HepG2 (cell line): ENCODE data around the gene EIF6. TPM values are rescaled to one million over a fixed set of nuclear protein-coding genes. Genes with fewer than 3 reads are reported as not detected.
A peak's percentile ranks its signal among the peaks of the same experiment; 100 is the strongest.

ENCODE experiments used
- ATAC-seq: fragments of 200-7000 bp; cut with Tn5 transposase; 3 replicates; pipeline ENCODE4 v1.9.1; 2020; ENCODE audit warnings: mild to moderate bottlenecking, moderate library complexity
- BruUV-seq: library from RNA; stranded (reverse); fragments of 400-500 nt; replicated peaks from 2 replicates; lab custom pipeline; 2021; lab: Mats Ljungman, UMichigan
- CTCF ChIA-PET: fragments of 300-600 bp; formaldehyde crosslinking; extraction: SDS; loops from one replicate; lab custom pipeline; 2021; ENCODE audit warnings: low total read pairs, inconsistent platforms, low intra/inter-chr PET ratio; lab: Yijun Ruan, JAX
- POLR2A ChIA-PET: fragments of 350-600 bp; sonication (Branson Sonifier 250); formaldehyde crosslinking; loops from one replicate; lab custom pipeline; 2020; ENCODE audit warnings: antibody characterized with exemption, inconsistent platforms; lab: Yijun Ruan, JAX
- DNase-seq: peaks from one replicate; pipeline ENCODE4 v3.0.0-alpha.2; 2015; ENCODE audit warnings: low spot score
- FAIRE-seq: peaks from 3 replicates; lab custom pipeline; 2011; peaks lifted over from hg19 to GRCh38; lab: Jason Lieb, UNC
- H2AFZ ChIP-seq: one replicate; pipeline ENCODE4 v1.6.1; 2011; ENCODE audit warnings: low read length, inconsistent platforms
- H3K27ac ChIP-seq: fragments of 300-600 bp; 3 replicates; pipeline ENCODE4 v1.8.0; 2011; ENCODE audit warnings: mixed run types, mild to moderate bottlenecking, mixed read lengths, low read length, inconsistent platforms; ENCODE audit not compliant: insufficient read depth; ENCODE audit errors: extremely low read length
- H3K27me3 ChIP-seq, 2 experiments: fragments of 200-600 bp in 1 of 2; 2 replicates in 1 of 2; 3 replicates in 1 of 2; pipeline versions ENCODE4 v1.6.0 to v1.8.0; 2011; ENCODE audit warnings: low read length in 2 of 2, mild to moderate bottlenecking in 2 of 2, moderate library complexity in 2 of 2, inconsistent platforms in 1 of 2; ENCODE audit not compliant: insufficient read depth in 2 of 2, control insufficient read depth in 1 of 2
- H3K36me3 ChIP-seq, 2 experiments: fragments of 200-600 bp in 1 of 2; replicated peaks in 1 of 2; 2 replicates in 1 of 2; 3 replicates in 1 of 2; pipeline versions ENCODE4 v1.5.1 to v1.8.0; 2011; ENCODE audit warnings: low read length in 2 of 2, inconsistent platforms in 1 of 2; ENCODE audit not compliant: insufficient read depth in 2 of 2, control insufficient read depth in 1 of 2
- H3K4me1 ChIP-seq: 2 replicates; pipeline ENCODE4 v1.5.1; 2012; ENCODE audit warnings: low read length, inconsistent platforms; ENCODE audit not compliant: insufficient read depth
- H3K4me2 ChIP-seq: 2 replicates; pipeline ENCODE4 v1.6.0; 2011; ENCODE audit warnings: low read depth, low read length, inconsistent platforms
- H3K4me3 ChIP-seq, 3 experiments: fragments of 200-600 bp in 1 of 3; sonication (generic), shearing (Covaris generic) in 1 of 3; replicated peaks in 1 of 3; 2 replicates each; pipeline ENCODE4 v1.5.1; 2011 to 2016; ENCODE audit warnings: low read length in 3 of 3, inconsistent platforms in 2 of 3, low read depth in 2 of 3, mild to moderate bottlenecking in 2 of 3, control low read depth in 1 of 3, mixed read lengths in 1 of 3; ENCODE audit not compliant: insufficient read depth in 1 of 3
- H3K79me2 ChIP-seq: one replicate; pipeline ENCODE4 v1.6.1; 2011; ENCODE audit warnings: low read length, inconsistent platforms; ENCODE audit not compliant: insufficient read depth
- H3K9ac ChIP-seq: 2 replicates; pipeline ENCODE4 v1.6.0; 2011; ENCODE audit warnings: mild to moderate bottlenecking, low read depth, low read length, inconsistent platforms; ENCODE audit not compliant: insufficient read depth
- H3K9me3 ChIP-seq: 2 replicates; pipeline ENCODE4 v1.5.1; 2012; ENCODE audit warnings: mild to moderate bottlenecking, low read length
- H4K20me1 ChIP-seq: 2 replicates; pipeline ENCODE4 v1.6.0; 2011; ENCODE audit warnings: inconsistent platforms, mild to moderate bottlenecking, low read length, moderate library complexity; ENCODE audit not compliant: insufficient read depth
- ARNT2 ChIP-seq: sonication (generic); formaldehyde crosslinking; IDR thresholded peaks from 2 replicates; pipeline ENCODE4 v1.8.0; 2022; ENCODE audit warnings: mild to moderate bottlenecking, low read depth, missing genetic modification reagents, moderate library complexity
- ATF7 ChIP-seq, 2 experiments: fragments of 450-650 bp in 1 of 2; sonication (generic) in 1 of 2; formaldehyde crosslinking in 1 of 2; IDR thresholded peaks; 2 replicates each; pipeline versions ENCODE4 v1.4.0 to v1.6.1; 2016 to 2020; ENCODE audit warnings: antibody characterized with exemption in 1 of 2, mild to moderate bottlenecking in 1 of 2, missing genetic modification reagents in 1 of 2
- CREB1 ChIP-seq, 2 experiments: fragments of 450-650 bp in 1 of 2; IDR thresholded peaks; 2 replicates each; pipeline ENCODE4 v1.6.1; 2016 to 2017; ENCODE audit warnings: control low read depth in 1 of 2, mild to moderate bottlenecking in 1 of 2, missing compliant biosample characterization in 1 of 2, missing genetic modification characterization in 1 of 2
- ELF4 ChIP-seq: sonication (generic); formaldehyde crosslinking; IDR thresholded peaks from 2 replicates; pipeline ENCODE4 v1.5.0; 2020; ENCODE audit warnings: missing genetic modification reagents, mild to moderate bottlenecking, moderate library complexity, borderline replicate concordance
- FOXK2 ChIP-seq: fragments of 450-650 bp; IDR thresholded peaks from 2 replicates; pipeline ENCODE4 v1.6.1; 2016
- HNRNPK ChIP-seq: fragments of 200-400 bp; formaldehyde crosslinking; IDR thresholded peaks from 2 replicates; pipeline ENCODE4 v1.6.1; 2018; ENCODE audit warnings: low read length, low read depth, moderate library complexity, mild to moderate bottlenecking; ENCODE audit not compliant: poor library complexity, severe bottlenecking
- HNRNPUL1 ChIP-seq: fragments of 200-400 bp; formaldehyde crosslinking; IDR thresholded peaks from 2 replicates; pipeline ENCODE4 v1.6.1; 2017; ENCODE audit warnings: low read depth, mild to moderate bottlenecking, low read length, moderate library complexity
- JARID2 ChIP-seq: sonication (generic); formaldehyde crosslinking; IDR thresholded peaks from 2 replicates; pipeline ENCODE4 v1.8.1; 2023; ENCODE audit warnings: missing genetic modification reagents, inconsistent platforms; ENCODE audit not compliant: insufficient replicate concordance
- MLLT10 ChIP-seq: sonication (generic); formaldehyde crosslinking; IDR thresholded peaks from 2 replicates; pipeline ENCODE4 v1.4.0; 2020; ENCODE audit warnings: missing genetic modification reagents
- NFATC3 ChIP-seq: sonication (generic); formaldehyde crosslinking; IDR thresholded peaks from 2 replicates; pipeline ENCODE4 v1.5.1; 2020; ENCODE audit warnings: mild to moderate bottlenecking, missing genetic modification reagents
- ONECUT2 ChIP-seq: sonication (generic); formaldehyde crosslinking; IDR thresholded peaks from 2 replicates; pipeline ENCODE4 v1.4.0; 2020; ENCODE audit warnings: missing genetic modification reagents
- POLR2A ChIP-seq, 2 experiments: IDR thresholded peaks; 2 replicates each; pipeline ENCODE4 v1.6.1; 2011; ENCODE audit warnings: low read depth in 2 of 2, low read length in 2 of 2, mild to moderate bottlenecking in 1 of 2, moderate library complexity in 1 of 2; ENCODE audit not compliant: insufficient read depth in 1 of 2
- STAT6 ChIP-seq: sonication (generic); formaldehyde crosslinking; IDR thresholded peaks from 2 replicates; pipeline ENCODE4 v1.4.0; 2020; ENCODE audit warnings: missing genetic modification reagents, mild to moderate bottlenecking, borderline replicate concordance
- TCF7L2 ChIP-seq: IDR thresholded peaks from 2 replicates; pipeline ENCODE4 v1.6.1; 2011; ENCODE audit warnings: mild to moderate bottlenecking, low read depth, low read length, moderate library complexity
- ZBTB44 ChIP-seq: sonication (generic); formaldehyde crosslinking; IDR thresholded peaks from 2 replicates; pipeline ENCODE4 v1.4.0; 2020; ENCODE audit warnings: missing genetic modification reagents
- ZNF143 ChIP-seq: sonication (generic); formaldehyde crosslinking; IDR thresholded peaks from 2 replicates; pipeline ENCODE4 v1.4.0; 2020; ENCODE audit warnings: missing genetic modification reagents
- ZNF446 ChIP-seq: sonication (generic); formaldehyde crosslinking; IDR thresholded peaks from 2 replicates; pipeline ENCODE4 v1.5.0; 2020; ENCODE audit warnings: mild to moderate bottlenecking, missing genetic modification reagents
- ZNF704 ChIP-seq: sonication (generic); formaldehyde crosslinking; IDR thresholded peaks from 2 replicates; pipeline ENCODE4 v1.8.1; 2023; ENCODE audit warnings: mild to moderate bottlenecking, inconsistent platforms, moderate library complexity, missing genetic modification reagents, borderline replicate concordance
- WGBS: methylation state at CpG from one replicate; pipeline ENCODE4 v1.1.6; 2017; ENCODE audit warnings: low lambda C conversion rate; 5-methylcytosine and 5-hydroxymethylcytosine counted together
- in situ Hi-C: cut with HindIII; loops from 2 replicates; pipeline ENCODE4 v1.10.0; 2017; ENCODE audit warnings: low pct_unique_long_range_greater_than_20kb; ENCODE audit not compliant: extremely low pct_ligation_motif_present
- intact Hi-C: fragments of 100-400 bp; cut with micrococcal nuclease; formaldehyde crosslinking; loops from one replicate; pipeline ENCODE4 v1.10.0; 2022; ENCODE audit not compliant: unreplicated experiment
- polyA plus RNA-seq, 8 experiments: library from polyadenylated mRNA; depleted of rRNA in 3 of 8; stranded (reverse) in 7 of 8; unstranded in 1 of 8; fragments of >200 nt; fragmentation: Illumina TruSeq in 4 of 8; extraction: Trizol in 4 of 8; gene quantifications; 2 replicates each; pipeline versions ENCODE4 v1.2.1 to v1.2.3, GENCODE V29; 2011 to 2016; ENCODE audit warnings: low read depth in 4 of 8, missing spikeins in 1 of 8, mixed read lengths in 1 of 8; ENCODE audit not compliant: insufficient read depth in 1 of 8
- total RNA-seq, 5 experiments: library from RNA; depleted of rRNA; stranded (reverse); fragments of >200 nt; fragmentation: Illumina TruSeq; extraction: Trizol; gene quantifications; 2 replicates each; pipeline ENCODE4 v1.2.3, GENCODE V29; 2016; ENCODE audit warnings: low read depth in 1 of 5

Gene EIF6
- total and polyA plus RNA-seq, 2 of the 13 experiments (the other 11 are each of a cell fraction or from before 2014, with no cell fraction given) = 462 to 466 TPM

- peaks cover 4 to 7% of the 10 kb centered on the region in 2 experiments; a peak in 3 of 5 replicates for H3K36me3 ChIP-seq
- no peaks in the 10 kb centered on the region for H3K79me2 ChIP-seq
- ATAC-seq (no peak), FAIRE-seq (no peak), DNase-seq (no peak)
- H3K27ac ChIP-seq = no peak overlapping the region
- no peak overlapping the region for H3K4me2 ChIP-seq
- H3K4me1 ChIP-seq = peaks cover 25% of the 10 kb centered on the region
- 81% methylated on average over 5 of the region's 5 CpGs for WGBS
- no peak overlapping the region for H3K9ac ChIP-seq
- no peaks in the 10 kb centered on the region for H3K9me3 ChIP-seq
- TF ChIP-seq CREB1 (IDR thresholded peaks at IDR 0.05) (0 out of 2 replicates have a peak, but pooled peaks have one; percentile 26), CREB1 (CRISPR knock-in tag; IDR thresholded peaks at IDR 0.05) (no peak), HNRNPK (peak; percentile 3), ZNF143 (CRISPR knock-in tag) (no peak), ATF7 (IDR thresholded peaks at IDR 0.05) (peak; percentile 83), ATF7 (CRISPR knock-in tag; IDR thresholded peaks at IDR 0.05) (no peak), MLLT10 (no peak), FOXK2 (no peak), STAT6 (no peak), NFATC3 (CRISPR knock-in tag) (no peak), ZBTB44 (CRISPR knock-in tag) (no peak), ELF4 (CRISPR knock-in tag) (peak; percentile 41; the same call in 1 of the 2 replicates), HNRNPUL1 (no peak), POLR2A (IDR thresholded peaks at IDR 0.05; ENCODE audit: insufficient read depth in 1 of 2, low read depth in 2 of 2, low read length in 2 of 2) (no peak), ZNF446 (CRISPR knock-in tag) (no peak), TCF7L2 (no peak), ONECUT2 (no peak), ZNF704 (CRISPR knock-in tag) (no peak), JARID2 (no peak), ARNT2 (CRISPR knock-in tag) (no peak)
- ChIA-PET CTCF (interaction anchor here (1.1 kb wide), 1 partner anchor 12 kb away, joined by 4 read pairs; no protein-coding TSS in a partner anchor), POLR2A (interaction anchor here (1.5 to 5.3 kb wide), 4 partner anchors 8 to 13 kb away, joined by 5 to 53 read pairs (median 16); no protein-coding TSS in a partner anchor)
- BruUV-seq = no TSS peak
- no peak overlapping the region for H2AFZ ChIP-seq
- in situ Hi-C loops (no loop called here), intact Hi-C loops (no loop called here)
- H3K4me3 ChIP-seq = no peak overlapping the region
- no peaks in the 10 kb centered on the region for H3K27me3 ChIP-seq
- no peaks in the 10 kb centered on the region for H4K20me1 ChIP-seq
Observed at GRCh38 chr20:35319192-35319870, 34.8 kb upstream of the EIF6 start.
